GM19035 (cell line): Measurements from ENCODE around the gene VIPR2.
"Not testable (repeated sequence)": the region's sequence is repeated elsewhere in the genome, so short reads cannot be mapped to it uniquely, and the experiment has no call there.

Experiments
- ATAC-seq: cut with Tn5 transposase; IDR thresholded peaks from one replicate; pipeline ENCODE4 v1.9.1; 2021; ENCODE audit not compliant: unreplicated experiment

Gene VIPR2

DNA sequence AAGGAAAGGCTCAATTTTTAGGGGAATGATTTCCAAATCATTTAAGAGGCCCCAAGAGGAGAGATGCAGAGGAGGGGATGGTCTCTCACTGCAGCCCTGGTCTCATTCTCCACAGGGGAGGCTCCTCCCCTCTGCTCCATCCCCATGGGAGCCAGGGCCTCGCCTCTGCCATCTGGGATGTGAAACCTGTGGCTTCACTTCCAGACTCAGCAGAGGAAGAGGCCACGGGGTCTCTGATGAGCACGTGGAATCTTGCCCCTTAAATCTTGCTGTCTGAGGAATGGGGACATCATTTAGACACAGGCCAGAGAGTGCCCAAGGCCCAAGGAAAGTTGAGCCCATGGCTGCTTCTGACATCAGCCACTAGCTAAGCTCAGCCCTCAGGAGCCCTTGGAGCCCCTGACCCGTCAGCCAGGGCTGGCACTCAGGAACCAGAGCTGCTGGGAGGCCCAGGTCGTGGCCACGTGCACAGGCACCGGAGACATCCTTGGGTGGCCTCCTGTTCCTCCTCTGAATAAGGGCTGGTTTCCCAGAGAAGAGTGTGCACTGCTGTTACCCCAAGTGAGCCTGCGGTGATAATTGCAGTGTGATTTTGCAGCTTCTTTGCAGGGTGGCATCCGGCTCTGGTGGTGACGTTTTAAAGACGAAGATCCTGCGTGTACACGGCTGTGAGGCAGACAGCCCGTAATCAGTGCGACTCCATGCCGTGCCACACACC lies 50.5 kb downstream of the VIPR2 start:
- no peak for ATAC-seq

DNA sequence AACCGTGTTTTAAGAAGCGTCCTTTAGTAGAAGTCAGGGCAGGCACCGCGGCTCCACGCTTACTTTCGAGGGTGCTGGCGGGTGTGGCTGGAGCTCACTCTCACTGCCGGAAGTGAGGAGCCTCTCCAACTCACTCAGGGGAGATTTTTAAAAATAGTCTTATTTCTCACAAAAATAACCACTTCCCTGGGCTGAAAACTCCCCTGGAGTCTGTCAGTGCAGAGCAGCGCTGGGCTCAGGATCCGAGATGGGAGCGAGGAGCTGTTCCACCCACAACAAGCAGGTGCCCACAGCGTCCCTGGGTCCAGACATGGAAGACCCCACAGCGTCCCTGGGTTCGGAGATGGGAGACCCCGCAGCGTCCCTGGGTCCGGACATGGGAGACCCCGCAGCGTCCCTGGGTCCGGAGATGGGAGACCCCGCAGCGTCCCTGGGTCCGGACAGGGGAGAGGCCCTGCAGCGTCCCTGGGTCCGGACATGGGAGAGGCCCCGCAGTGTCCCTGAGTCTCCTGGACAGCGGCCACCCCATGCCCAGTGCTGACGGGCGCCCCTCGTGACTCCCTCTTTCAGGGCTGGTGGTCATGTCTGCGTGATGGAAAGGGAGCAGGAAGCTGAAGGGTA lies 51.2 kb downstream of the VIPR2 start:
- no peak for ATAC-seq

GRCh38 chr7:159092701-159093121 lies 52.0 kb downstream of the VIPR2 start:
- no peak for ATAC-seq

DNA sequence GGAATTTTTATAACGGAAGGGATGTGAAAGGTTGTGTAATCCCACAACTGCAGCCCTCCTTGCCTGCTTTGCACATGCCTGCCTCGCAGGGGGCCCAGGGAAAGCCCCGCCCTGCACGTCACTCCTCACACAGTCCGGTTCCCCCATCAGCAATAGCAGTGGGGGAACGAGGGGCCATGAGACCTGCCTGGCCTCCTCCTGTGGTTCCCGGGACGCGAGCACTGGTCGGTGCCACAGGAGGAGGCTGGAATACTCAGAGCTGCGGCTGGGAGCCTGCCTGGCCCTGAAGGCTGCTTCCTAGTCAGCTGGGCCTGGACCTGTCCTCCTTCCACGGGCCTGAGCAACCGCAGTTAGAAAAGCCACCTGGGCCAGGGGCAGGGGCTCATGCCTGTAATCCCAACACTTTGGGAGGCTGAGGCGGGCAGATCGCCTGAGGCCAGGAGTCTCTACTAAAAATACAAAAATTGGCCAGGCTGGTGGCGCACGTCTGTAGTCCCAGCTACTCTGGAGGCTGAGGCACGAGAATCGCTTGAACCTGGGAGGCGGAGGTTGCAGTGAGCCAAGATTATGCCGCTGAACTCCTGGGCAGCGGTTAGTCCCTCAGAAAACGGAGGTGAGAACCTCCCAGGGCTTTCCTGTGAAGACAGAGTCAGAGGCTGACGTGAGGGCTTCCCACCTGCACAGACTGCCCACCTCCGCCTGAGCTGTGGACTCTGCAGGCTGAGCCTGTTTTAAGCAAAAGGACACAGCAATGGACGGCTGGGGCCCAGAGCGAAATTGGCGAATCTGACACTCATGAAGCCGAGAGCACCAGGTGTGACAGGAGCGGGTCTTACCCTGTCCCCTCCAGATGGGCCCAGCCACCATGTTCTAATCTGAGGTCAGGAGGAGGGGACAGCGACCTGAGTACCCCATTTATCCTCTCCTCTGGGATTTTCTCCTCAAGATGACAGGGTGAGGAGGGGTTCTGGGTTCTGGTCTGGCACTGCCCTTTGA lies 52.9 kb downstream of the VIPR2 start:
- ATAC-seq: no peak

DNA sequence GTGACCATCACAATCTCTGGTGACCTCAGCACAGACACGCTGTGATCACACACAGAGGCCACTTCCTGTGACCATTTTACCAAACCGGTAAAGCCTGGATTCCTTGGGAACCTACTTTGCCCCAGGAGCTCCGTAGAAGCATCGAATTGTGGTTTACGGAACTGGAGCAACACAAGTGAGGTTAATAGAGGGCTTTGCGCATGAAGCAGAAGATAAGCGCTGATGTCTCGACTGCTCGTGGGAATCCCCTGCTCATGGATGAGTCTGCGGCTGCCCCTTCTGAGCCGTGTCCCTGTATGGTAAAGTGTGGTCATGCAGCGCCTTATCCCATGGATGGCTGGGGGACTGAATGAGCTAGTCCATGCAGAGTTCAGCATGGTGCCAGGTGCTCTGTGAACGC lies 53.6 kb downstream of the VIPR2 start:
- no peak for ATAC-seq

GRCh38 chr7:159088016-159088865 lies 56.4 kb downstream of the VIPR2 start:
- ATAC-seq: no peak

- ATAC-seq: no peak
These were observed 58.3 kb downstream of the VIPR2 start for GRCh38 chr7:159086301-159086925.

GRCh38 chr7:159084069-159084801 lies 60.4 kb downstream of the VIPR2 start:
- no peak for ATAC-seq

DNA sequence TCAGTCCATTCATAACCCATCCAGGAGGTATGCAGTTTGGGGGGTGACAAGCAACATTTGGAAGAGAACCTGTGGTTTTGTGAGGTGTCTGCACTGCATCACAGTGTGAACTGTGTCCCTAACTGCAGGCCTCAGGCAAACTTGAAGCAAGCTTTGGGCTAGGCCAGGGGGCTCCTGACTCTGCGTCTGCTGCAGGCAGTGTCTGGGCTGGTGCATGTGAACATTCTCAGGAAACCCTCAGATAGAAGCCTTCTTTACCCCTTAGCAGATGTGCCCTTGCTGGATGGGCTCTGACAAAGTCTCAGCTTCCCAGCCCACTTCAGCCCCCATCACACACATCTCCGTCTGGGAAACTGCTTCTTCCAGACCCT lies 61.0 kb downstream of the VIPR2 start:
- ATAC-seq: no peak

DNA sequence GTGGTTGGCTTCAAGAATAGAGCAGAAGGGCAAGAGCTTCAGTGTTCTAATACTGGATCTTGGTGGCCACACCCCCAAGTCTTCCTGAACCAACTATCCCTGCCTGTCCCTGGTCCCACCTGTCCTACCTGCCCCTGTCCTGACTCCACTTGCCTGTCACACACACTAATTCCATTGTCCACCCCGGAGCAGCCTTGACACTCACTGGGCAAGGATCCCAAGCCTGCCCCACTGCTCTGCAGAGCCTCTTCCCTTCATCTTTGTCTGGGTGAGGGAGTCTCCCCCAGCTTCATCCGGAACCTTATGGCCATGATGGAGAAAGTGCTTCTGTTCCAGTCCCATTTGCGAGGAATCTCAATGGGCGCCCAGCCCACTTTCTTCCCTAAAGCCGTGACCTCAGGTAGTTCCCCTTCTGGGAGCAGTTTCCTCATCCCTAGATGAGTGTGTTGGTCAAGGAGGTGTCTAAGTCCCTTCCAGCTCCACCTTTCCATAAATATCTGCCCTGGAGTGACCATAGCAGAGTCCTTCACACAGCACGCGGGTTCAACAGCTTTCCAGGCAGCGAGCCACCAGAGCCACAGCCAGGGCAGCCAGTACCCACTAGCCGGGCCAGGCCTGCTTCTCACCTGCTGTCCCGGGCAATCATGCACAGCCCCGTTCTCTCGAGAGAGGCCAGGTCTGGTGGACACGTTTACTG lies 61.5 kb downstream of the VIPR2 start:
- no peak for ATAC-seq

- not testable (repeated sequence) for ATAC-seq
These were observed 62.6 kb downstream of the VIPR2 start for GRCh38 chr7:159082075-159082474.

DNA sequence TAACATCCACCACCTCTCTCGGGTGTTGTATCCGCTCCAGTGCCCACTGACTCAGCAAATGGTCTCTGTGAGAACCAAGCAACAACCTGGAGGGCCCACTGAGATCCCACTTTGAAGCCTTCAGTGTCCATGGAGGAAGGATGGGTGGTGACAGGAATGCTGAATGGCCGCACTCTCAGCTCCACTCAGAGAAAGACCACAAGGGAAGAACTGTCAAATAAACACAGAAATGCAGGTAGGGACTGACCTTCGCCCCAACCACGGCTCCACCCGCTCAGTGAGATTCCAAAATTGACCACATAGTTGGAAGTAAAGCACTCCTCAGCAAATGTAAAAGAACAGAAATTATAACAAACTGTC lies 65.8 kb downstream of the VIPR2 start:
- ATAC-seq: no peak

DNA sequence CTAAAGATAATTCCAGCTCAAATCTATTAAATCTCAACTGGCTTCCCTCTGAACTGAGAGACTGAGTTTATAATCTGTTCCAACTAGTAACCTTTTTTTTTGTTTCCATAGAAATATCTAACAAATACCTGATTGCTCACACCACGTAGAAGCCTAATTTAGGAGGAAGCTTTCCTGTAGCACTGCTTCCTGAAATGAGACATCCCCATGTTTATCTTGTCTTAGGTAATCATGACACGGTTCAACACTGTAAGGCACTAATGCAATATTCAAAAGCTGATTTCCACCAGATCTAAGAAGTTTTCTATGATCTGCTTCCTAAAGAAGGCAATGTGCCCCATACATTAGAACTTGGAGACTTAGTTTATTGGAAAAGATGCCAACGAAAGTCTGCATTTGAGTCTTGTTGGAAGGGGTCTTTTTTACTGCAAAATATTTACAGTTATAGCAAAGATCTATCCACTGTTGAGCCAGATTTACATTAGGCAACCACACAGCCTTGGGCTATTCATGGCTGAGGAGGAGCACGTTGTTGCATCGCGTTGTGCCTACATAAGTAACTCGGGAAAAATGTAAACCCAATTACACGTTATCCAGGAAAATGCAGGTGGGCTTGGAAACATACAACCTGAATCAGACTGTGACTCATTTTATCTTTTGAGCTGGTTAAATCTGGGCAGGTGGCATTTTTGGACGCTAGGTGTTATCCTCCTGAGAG lies 66.3 kb downstream of the VIPR2 start:
- no peak for ATAC-seq

DNA sequence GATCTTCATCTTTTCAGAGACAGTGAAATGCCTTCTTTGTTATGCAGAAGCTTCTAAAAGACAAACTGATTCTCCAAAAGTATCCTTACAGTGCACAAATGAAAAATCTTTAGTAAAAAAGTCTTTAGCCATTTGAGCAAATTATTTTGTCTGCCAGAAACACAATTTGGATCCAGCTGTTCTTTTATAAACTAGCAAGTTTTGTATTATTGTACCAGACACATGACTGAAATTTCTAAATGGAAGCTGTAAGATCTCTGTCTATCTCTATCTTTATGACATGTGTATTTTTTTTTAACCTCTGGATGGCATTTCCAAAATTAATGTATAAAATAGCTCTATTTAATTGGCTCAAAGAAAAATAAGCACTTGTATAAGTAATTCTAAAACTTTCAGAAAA lies 68.3 kb downstream of the VIPR2 start:
- no peak for ATAC-seq

DNA sequence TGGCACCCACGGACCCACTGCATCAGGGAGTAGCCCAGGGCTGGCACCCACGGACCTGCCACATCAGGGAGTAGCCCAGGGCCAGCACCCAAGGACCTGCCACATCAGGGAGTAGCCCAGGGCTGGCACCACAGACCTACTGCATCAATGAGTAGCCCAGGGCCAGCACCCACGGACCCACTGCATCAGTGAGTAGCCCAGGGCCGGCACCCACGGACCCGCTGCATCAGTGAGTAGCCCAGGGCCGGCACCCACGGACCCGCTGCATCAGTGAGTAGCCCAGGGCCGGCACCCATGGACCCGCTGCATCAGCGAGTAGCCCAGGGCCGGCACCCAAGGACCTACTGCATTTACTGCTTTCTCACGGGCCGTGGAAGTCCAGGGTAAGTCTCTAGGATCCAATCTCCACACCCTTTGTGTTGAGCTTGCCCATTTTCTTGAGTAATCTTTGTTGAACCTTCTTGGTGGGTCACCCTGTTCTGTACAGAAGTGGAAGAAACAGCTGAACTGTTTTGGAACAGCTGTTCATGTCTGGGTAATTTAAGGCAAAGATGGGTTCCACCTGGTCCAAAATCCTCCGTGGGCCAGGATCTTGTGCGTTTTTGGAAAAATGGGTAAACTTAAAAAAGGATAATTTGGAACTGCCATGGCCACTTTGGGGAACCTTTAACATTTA lies 69.0 kb downstream of the VIPR2 start:
- no peak for ATAC-seq

DNA sequence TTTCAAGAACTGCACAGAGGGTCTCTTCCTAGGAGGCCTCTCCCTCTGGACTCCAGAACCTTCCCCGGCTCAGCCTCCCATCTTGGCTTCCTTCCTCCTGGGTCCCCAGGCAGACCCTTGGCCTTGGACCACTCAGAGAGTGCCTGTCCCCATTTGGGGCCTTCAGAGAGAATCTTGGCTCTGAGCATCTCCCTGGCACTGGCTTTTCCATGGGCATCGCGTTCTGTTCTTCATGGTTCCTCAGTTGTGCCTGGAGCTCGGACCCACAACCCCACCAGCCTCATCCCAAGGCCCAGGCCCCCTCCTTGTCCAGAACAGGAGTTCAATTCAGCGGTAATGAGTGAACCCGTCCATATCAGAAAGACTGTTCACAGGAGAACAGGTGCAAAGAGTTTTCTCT lies 73.4 kb downstream of the VIPR2 start:
- ATAC-seq: no peak

GRCh38 chr7:159070431-159071148 lies 74.1 kb downstream of the VIPR2 start:
- no peak for ATAC-seq
